Activated B cell treated with CpG ODN at 0.5 μM for 24 hours (primary cell): ENCODE data around the gene WNT4. TPM values are rescaled to one million over a fixed set of nuclear protein-coding genes. Genes with fewer than 3 reads are reported as not detected.

Source experiments
- ATAC-seq: fragments of 200-7000 bp; cut with Tn5 transposase; one replicate; pipeline ENCODE4 v1.10.0; 2021; ENCODE audit warnings: low read depth, mild to moderate bottlenecking, moderate library complexity
- CTCF ChIA-PET: fragments of 350-600 bp; sonication (Branson Sonifier 250); formaldehyde crosslinking; loops from one replicate; lab custom pipeline; 2021; ENCODE audit warnings: antibody characterized with exemption; lab: Charles Lee
- POLR2A ChIA-PET: fragments of 350-600 bp; sonication (Branson Sonifier 250); formaldehyde crosslinking; loops from one replicate; lab custom pipeline; 2021; ENCODE audit warnings: antibody characterized with exemption; lab: Charles Lee
- DNase-seq: peaks from one replicate; pipeline ENCODE4 v3.0.0; 2022
- H3K27ac Mint-ChIP-seq: one replicate; pipeline ENCODE4 v1.8.0; 2020; ENCODE audit warnings: mixed read lengths
- H3K27me3 Mint-ChIP-seq: one replicate; pipeline ENCODE4 v1.8.0; 2021; ENCODE audit warnings: mixed read lengths
- H3K36me3 Mint-ChIP-seq: one replicate; pipeline ENCODE4 v1.8.0; 2021; ENCODE audit warnings: low read depth, mixed read lengths
- H3K4me1 Mint-ChIP-seq: one replicate; pipeline ENCODE4 v1.8.0; 2021; ENCODE audit warnings: mixed read lengths
- H3K4me3 Mint-ChIP-seq: one replicate; pipeline ENCODE4 v1.8.0; 2020; ENCODE audit warnings: mild to moderate bottlenecking, mixed read lengths
- H3K9me3 Mint-ChIP-seq: one replicate; pipeline ENCODE4 v1.8.0; 2020; ENCODE audit warnings: mixed read lengths
- CTCF ChIP-seq: fragments of 200-600 bp; IDR thresholded peaks from one replicate; pipeline ENCODE4 v1.8.0; 2022; ENCODE audit warnings: antibody characterized with exemption, mild to moderate bottlenecking
- intact Hi-C: fragments of 100-400 bp; cut with micrococcal nuclease; formaldehyde crosslinking; loops from one replicate; pipeline ENCODE4 v1.15.1; 2024
- total RNA-seq: library from RNA; stranded (reverse); gene quantifications from 2 replicates; pipeline ENCODE4 v1.2.3, GENCODE V29; 2022

The WNT4 gene
- total RNA-seq, 1 donor from 2014 or later = 7.9 TPM

GRCh38 chr1:22078133-22078532, 64.8 kb downstream of the WNT4 start:
- no peaks in the 10 kb centered on the region for H3K9me3 Mint-ChIP-seq
- ChIA-PET CTCF (no interaction called here), POLR2A (interaction anchor here (0.6 to 1.0 kb wide), 5 partner anchors 25 to 301 kb away, joined by 3 to 5 read pairs (median 3); partner anchors contain the start of gene CDC42)
- DNase-seq = no peak
- H3K4me1 Mint-ChIP-seq = peaks cover 80% of the 10 kb centered on the region
- TF ChIP-seq CTCF = no peak
- intact Hi-C loops = no loop called here
- no peak for ATAC-seq
- peak overlapping the region; percentile 30 for H3K27ac Mint-ChIP-seq
- peaks cover 80% of the 10 kb centered on the region for H3K36me3 Mint-ChIP-seq
- H3K27me3 Mint-ChIP-seq = no peaks in the 10 kb centered on the region
- H3K4me3 Mint-ChIP-seq = no peak overlapping the region

- Mint-ChIP-seq H3K4me1 (peaks cover 84% of the 10 kb centered on the region), H3K4me3 (no peak overlapping the region), H3K9me3 (no peaks in the 10 kb centered on the region), H3K36me3 (peaks cover 82% of the 10 kb centered on the region), H3K27me3 (no peaks in the 10 kb centered on the region), H3K27ac (no peak overlapping the region)
- no peak for DNase-seq
- POLR2A ChIA-PET = interaction anchor here (0.8 to 1.0 kb wide), 4 partner anchors 24 to 52 kb away, joined by 3 to 4 read pairs (median 3); partner anchors contain the start of gene CDC42
- ATAC-seq = no peak
- CTCF ChIA-PET = no interaction called here
- intact Hi-C loops = no loop called here
- TF ChIP-seq CTCF = no peak
Measured at GRCh38 chr1:22077728-22078127, 65.2 kb downstream of the WNT4 start.

DNA sequence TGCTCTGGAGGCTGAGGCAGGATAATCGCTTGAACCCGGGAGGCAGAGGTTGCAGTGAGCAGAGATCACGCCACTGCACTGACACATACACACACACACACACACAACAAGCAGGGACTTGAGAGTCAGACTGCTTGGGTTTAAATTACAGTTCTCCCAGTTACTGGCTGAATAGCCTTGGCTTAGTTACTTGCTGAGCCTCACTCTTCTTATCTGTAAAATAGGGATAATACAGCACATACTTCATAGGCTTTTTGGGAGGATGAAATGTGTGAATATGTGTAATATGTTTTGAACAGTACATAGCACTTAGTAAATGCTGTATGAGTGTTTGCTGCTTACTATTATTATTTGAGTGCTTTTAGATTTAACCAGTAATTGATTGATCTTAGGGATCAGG, 66.6 kb downstream of the WNT4 start:
- ChIA-PET CTCF (interaction anchor here (0.5 kb wide), 1 partner anchor 337 kb away, joined by 3 read pairs; no protein-coding TSS in a partner anchor), POLR2A (interaction anchor here (2.9 kb wide), 1 partner anchor 51 kb away, joined by 17 read pairs; no protein-coding TSS in a partner anchor)
- Mint-ChIP-seq H3K36me3 (peaks cover 80% of the 10 kb centered on the region), H3K4me3 (peak overlapping the region; percentile 63), H3K4me1 (peaks cover 88% of the 10 kb centered on the region), H3K27me3 (no peaks in the 10 kb centered on the region), H3K27ac (peak overlapping the region; percentile 57), H3K9me3 (no peaks in the 10 kb centered on the region)
- intact Hi-C loops = loop anchor here (1.0 kb wide), 1 partner anchor 51 kb away; no protein-coding TSS in a partner anchor
- TF ChIP-seq CTCF = no peak
- ATAC-seq (no peak), DNase-seq (no peak)

- Mint-ChIP-seq H3K4me1 (peaks cover 85% of the 10 kb centered on the region), H3K4me3 (peak overlapping the region; percentile 50), H3K9me3 (no peaks in the 10 kb centered on the region), H3K27ac (peak overlapping the region; percentile 57), H3K36me3 (peaks cover 78% of the 10 kb centered on the region), H3K27me3 (no peaks in the 10 kb centered on the region)
- ChIA-PET CTCF (interaction anchor here (0.5 to 0.6 kb wide), 2 partner anchors 10 to 337 kb away, joined by 3 read pairs; no protein-coding TSS in a partner anchor), POLR2A (interaction anchor here (1.0 to 2.9 kb wide), 3 partner anchors 13 to 51 kb away, joined by 3 to 17 read pairs (median 6); partner anchors contain the start of gene CDC42)
- ATAC-seq (peak; percentile 43), DNase-seq (no peak)
- intact Hi-C loops = loop anchor here (1.0 to 2.0 kb wide), 2 partner anchors 19 to 50 kb away; no protein-coding TSS in a partner anchor
- no peak for TF ChIP-seq CTCF
Measured at GRCh38 chr1:22075718-22076117, 67.2 kb downstream of the WNT4 start.

GRCh38 chr1:22074803-22075202, 68.1 kb downstream of the WNT4 start:
- ChIA-PET POLR2A (interaction anchor here (0.6 to 2.9 kb wide), 4 partner anchors 10 to 56 kb away, joined by 4 to 17 read pairs (median 5); no protein-coding TSS in a partner anchor), CTCF (no interaction called here)
- DNase-seq (no peak), ATAC-seq (no peak)
- peaks cover 84% of the 10 kb centered on the region for H3K4me1 Mint-ChIP-seq
- no peaks in the 10 kb centered on the region for H3K27me3 Mint-ChIP-seq
- peaks cover 77% of the 10 kb centered on the region for H3K36me3 Mint-ChIP-seq
- peak overlapping the region; percentile 65 for H3K27ac Mint-ChIP-seq
- H3K4me3 Mint-ChIP-seq = peak overlapping the region; percentile 50
- intact Hi-C loops = loop anchor here (2.0 kb wide), 1 partner anchor 18 kb away; no protein-coding TSS in a partner anchor
- no peak for TF ChIP-seq CTCF
- no peaks in the 10 kb centered on the region for H3K9me3 Mint-ChIP-seq
